T-helper 9 cell (primary cell): ENCODE measurements around the gene MRPL54.

Source experiments
- DNase-seq: peaks from one replicate; pipeline ENCODE4 v3.0.0-alpha.2; 2020

Gene MRPL54

DNA sequence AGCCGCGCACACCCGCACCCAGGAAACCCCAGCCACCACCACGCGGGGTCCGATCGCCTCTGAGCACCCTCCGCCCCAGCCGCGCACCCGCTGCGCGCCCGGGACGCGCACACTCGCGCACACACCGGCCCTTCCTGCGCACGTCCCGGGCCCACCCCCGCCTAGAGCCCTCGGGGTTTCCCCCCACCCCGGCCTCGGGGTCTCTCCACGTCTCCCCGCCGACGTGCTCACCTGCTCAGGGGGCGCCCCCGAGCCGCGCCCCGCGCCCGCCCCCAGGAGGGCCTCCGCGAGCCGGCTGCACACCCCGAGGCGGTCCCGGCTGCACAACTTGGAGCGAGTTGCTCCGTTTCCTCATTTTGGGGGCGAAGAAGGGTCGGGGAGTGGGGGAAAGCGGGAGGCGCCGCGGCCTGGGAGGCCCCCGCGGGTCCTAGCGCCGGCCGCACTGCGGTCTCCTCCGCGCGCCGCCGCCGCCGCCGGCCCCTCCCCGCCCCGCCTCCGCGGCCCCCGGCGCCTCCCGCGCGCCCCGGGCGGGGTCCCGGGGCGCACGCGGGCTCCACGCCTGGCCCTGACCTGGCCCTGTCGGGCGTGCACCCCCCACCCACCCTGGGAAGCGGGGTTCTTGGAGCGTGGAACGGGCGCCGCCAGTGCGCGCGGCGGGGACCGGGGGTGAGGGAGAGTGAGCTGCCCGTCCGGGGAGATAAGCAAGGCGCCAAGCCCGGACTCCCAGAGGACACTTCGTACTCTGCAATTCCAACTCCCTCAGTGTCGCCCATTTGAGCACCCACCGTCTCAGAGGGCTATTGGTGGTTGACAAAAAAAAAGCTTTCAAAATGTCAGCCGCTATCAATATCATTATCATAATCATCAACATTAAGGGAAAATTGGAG is 23.7 kb downstream of the MRPL54 start, which contains the start of gene MATK:
MATK (minus strand) TSS at position 444 of the 887 bp plus-strand sequence. CDS start 1,246 bp downstream, outside the sequence.
- no peak for DNase-seq

DNA sequence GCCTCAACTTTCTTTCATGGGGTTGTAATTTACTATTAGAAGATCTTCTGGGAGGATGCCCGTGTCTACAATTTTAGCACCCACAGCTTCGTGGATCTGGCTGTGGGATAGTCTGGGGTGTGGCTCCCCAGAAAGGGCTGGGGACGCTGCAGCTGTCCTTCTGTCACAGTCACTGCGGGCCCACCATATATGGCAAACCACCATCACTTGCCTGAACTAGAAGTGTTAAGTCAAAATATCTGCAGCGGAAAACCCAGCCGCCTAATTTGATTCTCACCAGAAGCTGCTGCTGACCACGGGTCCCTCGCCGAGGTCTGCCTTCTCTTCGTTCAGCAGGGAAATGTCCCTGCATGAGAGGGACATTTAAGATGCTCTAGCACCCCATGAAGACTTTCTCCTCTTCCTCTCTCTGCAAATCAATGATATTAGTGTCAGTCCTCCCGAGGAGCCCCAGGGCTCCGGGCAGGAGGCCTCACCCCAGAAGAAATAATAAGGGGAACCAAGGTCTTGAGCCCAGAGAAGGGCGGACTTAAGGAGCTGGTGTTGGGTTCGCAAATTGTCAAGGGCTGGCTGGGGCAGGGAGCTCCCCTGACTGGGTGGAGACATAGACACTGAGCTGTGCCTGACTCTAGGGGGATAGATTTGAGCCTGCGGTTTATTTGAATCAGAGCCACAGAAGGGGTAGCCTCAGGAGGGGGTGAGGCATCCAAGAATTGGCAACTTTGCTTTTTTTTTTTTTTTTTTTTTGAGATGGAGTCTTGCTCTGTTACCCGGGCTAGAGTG is 26.7 kb downstream of the MRPL54 start:
- no peak for DNase-seq

DNA sequence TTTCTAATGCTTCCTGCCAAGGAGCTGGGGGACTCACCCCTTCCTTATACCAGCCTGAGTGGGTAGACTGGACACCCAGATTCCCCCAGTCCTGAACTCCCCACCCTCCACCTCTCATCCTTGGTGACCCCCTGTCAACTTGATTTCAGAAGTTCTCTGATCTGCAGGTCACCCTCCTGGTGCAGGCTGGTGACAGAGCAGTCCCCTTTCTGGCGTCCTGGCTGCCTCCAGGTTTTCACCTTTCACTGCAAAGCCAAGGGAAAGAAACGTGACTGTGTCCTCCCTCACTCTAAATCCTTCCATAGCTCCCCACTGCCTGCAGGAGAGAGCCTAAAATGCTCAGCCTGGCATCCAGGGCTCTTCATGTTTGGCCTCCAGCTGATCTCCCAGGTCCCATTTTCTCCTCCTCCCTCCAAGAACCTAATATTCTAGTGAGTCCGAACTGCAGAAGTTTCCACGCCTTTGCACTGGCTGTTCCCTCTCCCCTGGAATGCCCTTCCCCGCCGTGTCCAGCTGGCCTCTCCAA is 27.8 kb downstream of the MRPL54 start:
- DNase-seq = no peak

DNA sequence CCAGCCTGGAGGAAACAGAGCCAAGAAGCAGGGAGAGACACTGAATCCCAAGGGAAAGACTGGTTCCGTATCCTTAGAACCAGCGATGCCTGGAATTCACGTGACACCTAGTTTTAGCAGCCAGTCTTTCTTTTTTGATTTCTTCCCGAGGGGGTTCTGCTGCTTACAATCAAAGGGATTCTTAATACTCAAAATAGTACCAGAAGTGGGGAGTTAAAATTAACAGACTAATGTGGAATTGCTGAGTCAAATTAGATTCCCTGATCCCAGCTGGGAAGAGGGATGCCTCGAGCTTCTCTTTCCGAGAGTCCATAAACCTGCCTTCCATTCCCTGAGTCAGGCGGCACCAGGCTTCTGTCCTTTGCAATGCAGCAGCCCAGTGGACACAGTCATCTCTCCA is 28.5 kb downstream of the MRPL54 start:
- DNase-seq = no peak

DNA sequence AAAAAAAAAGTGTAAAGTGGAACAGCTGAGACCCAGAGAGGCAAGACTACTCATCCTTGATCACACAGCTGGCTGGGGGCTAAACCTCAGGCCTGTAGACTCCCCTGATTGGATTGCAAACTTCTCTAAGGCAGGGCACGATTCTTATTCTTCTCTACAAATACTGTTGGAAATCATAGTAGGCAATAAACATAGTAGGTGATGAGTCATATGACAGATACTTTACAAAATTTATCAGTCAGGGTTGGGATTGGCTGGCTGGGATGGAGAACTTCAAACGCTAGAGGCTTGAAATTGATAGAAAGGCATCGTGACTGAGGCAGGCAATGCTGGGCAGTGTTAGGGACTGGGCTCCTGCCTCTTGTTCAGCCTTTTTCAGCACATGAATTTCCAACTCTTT is 29.6 kb downstream of the MRPL54 start:
- DNase-seq = no peak

DNA sequence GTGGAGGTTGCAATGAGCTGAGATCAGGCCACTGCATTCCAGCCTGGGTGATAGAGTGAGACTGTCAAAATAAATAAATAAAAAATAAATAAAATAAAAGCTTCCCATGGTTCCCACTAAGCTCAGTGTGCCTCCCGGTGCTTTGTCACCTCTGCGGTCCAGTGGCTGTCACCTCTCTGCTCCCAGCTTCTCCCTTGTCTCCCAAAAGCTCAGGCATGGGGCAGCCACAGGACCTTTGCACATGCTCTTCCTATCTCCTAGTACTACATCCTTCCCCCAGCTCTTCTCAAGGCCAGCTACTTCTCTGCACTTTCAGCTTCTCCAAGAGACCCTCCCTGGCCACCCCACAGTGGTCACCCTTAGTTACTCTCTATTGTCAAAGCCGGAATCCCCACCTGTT is 31.3 kb downstream of the MRPL54 start:
- DNase-seq = no peak

DNA sequence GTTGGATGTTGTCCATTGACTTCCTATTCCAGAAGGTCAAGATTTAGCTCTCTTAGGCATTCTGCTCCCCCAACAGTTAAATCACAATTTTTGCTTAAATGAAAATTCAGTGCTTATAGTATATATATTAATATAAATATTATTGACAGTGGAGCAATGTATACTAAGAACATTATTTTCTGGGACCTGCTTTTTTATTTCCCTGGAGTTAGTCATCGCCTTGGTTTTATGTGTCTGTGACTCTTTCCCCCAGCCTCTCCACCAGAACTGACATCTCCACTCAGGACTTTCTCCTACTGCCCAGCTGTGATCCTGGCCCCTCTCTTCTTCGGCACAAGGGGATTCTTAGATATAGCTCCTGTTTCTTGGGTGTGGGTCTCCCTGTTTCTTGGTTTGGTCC is 33.9 kb downstream of the MRPL54 start:
- no peak for DNase-seq

DNA sequence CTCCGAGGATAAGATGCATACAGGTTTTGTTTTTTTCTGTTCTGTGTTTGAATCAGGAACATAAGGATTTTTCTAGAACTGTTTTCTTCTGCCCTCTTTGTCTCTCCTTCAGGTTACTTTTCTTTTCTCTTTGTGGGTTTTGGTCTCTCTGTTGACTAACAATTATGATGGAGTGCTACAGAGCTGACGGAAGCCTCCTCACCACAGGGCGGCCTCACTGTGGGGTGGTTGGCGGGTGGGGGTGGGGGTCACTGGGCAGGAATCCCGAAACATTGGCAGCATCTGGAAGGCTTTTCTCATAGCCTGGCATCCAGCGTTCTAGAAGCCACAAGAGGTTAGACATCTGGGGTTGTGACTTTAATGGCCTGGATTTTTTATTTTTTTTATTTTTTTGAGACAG is 35.7 kb downstream of the MRPL54 start:
- peak; percentile 23 for DNase-seq

DNA sequence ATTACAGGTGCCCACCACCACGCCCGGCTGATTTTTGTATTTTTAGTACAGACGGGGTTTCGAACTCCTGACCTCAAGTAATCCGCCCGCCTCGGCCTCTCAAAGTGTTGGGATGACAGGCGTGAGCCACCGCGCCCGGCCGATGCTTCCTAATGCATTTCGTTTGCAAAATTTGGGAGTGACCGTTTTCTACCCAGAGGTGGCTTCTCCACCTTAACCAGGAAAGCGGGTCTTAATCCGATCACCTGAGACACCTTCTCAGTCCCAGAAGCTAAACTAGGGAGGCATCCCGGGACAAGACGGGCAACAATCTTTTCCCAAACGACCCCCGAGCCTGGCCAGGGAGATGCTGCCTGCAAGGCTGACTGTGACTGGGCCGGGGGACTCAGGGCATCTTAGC is 38.5 kb downstream of the MRPL54 start:
- DNase-seq = no peak

DNA sequence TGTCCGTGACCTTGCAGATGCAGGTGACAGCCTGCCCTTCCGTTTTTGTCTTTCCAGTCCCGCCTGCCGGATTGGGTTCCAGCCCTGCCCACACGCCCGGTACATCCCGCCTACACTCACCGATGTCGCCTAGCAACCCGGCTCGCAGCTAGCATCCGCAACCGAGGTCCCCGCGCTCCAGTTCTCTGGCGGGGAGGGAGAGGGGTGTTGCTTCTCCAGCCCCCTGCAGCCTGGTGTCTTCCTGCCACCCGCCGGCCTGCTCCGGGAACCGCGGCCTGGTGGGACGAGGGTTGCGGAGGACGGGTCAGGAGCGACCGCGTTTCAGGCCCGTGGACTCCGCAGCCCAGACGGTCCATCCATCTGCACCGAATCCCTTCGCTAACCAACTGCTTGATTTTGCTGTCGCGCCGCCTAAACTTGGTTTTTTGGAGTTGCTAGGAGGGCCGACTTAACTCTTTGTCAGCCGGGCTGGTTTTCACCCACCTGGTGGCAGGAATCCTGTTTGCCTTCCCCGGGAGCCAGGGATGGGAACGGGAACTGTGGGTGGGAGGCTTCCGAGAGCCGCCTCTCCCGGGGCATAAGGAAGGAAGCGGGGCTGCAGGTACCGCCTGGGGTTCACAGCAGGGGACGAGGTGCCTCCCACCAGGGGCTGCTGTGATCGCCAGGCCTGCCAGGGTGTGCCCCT is 39.1 kb downstream of the MRPL54 start:
- DNase-seq = peak; percentile 48

DNA sequence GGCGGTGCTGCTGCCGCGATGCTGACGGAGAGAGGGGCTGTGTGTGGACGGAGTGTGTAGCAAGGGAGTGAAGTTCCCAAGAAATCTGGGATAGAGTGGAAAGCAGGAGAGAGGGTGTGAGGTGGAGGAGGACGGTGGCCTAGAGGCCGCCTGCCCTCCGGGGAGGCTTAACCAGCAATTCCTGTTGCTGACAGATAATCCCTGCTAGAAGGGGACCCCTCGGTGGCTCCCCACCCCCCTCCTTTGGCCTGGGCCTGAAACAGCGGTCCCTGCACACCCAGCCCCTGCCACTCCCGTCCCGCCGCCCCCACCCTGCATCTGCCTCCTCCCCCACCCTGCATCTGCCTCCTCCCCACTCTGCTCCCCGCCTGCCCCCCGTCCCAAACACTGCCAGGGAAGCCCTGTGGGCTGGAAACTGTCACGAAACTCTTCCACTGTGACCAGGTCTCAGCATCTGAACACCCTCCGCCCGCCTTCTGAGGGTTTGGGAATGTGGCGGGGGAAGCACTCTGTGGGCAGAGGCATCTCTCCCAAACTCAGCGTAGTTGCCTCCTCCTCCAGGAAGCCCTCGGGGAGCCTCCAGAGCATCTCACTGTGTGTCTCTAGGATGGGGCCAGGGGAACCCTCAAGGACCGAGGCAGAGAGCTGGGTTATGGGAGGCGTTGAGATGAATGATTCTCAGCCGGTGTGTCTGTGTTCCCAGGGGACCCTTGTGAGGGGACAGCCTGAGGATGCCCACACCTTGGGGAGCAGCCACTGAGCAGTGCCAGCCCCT is 40.8 kb downstream of the MRPL54 start:
- DNase-seq = no peak

DNA sequence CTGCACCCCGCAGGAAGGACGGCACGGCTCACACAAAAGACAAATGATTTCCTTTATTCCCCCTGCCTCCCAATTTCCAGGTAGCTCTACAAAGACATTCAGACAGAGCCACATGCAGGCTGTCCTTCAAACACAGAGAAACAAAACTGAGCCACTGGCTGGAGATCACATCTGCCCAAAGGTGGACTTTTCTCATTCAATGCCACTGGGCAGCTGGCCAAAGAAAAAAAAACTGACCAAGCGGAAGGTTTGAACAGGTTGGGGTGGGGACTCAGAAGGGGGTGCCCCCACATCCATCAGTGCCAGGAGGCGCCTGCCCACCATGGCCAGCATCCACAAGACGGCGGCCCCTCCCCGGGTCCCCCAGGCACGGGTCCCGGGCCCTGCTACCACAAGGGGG is 41.5 kb downstream of the MRPL54 start:
- DNase-seq = no peak

DNA sequence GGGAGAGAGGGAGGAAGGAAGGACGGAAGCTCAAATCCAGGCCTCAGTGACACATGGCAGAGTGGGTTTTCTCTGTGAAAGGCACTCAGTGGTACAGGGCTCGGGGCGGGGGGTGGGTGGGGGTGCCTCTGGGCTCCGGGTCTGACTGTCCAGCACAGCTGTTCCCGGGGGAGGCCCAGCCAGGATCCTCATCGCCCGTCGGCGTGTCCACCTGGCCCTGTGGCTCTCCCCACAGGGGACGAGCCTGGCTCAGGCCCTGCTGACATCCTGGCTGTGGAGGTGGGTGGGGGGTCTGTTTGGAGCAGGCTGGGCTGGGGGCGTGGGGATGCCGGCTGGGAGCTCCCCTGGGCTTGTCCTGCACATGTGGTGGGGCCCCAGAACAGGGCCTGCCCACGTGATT is 41.9 kb downstream of the MRPL54 start:
- DNase-seq = no peak

DNA sequence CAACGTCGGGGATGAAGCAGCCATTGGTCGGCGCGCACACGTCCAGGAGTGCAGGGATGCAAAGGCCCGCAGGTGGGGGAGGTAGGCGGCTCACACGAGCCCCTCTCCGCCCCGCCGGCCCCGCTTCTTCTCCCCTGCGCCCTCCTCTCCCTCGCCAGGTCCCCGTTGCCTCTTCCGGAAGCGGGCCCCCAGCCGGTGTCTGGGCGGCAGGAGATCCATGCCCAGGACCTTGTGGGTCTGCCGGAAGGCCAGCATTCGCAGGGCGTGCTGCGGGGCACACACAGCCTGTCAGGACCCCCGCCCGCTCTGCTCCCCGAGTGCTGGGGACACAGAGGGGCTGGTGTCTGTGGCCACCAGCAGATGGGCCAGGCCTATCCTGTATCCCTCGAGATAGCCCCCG is 43.4 kb downstream of the MRPL54 start:
- DNase-seq = no peak

DNA sequence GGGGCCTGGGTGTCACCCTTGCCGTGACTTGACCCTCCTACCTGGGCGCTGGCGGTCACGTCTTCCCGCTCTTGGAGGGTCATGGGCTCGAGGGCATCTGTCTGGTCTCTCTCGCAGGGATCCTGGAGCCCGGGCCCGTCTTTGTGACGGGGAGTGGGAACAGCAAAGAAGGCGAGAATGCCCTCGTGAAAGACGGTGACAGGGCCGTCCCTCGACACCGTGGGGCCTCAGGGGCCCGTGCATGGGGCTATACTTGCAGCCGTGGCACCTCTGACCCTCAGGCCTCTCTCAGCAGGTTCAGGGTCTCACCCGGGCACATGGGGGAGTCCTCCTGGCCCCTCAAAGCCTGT is 44.6 kb downstream of the MRPL54 start:
- no peak for DNase-seq

DNA sequence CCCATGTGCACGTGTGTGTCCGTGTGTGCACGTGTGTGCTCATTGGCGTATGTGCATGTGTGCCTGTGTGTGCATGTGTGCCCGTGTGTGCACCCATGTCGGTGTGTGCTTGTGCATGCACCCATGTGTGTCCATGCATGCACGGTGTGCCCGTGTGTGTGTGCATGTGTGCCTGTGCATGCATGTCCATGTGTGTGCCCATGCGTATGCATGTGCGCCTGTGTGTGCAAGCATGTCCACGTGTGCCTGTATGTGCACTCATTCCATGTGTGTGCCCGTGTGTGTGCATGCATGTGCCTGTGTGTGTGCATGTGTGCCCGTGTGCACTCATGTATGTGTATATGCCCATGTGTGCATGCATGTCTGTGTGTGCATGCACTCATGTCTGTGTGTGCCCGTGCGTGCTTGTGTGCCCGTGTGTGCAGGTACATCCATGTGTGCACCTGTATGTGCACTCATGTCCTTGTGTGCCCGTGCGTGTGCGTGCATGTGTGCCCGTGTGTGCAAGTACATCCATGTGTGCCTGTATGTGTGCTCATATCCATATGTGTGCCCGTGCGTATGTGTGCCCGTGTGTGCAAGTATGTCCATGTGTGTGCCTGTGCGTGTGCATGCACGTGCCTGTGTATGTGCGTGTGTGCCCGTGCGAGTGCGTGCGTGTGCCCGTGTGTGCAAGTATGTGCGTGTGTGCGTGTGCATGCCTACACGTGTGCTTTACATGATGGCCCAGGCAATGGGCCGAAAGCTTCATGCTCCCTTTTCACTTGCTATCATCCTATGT is 45.3 kb downstream of the MRPL54 start:
- DNase-seq = no peak

DNA sequence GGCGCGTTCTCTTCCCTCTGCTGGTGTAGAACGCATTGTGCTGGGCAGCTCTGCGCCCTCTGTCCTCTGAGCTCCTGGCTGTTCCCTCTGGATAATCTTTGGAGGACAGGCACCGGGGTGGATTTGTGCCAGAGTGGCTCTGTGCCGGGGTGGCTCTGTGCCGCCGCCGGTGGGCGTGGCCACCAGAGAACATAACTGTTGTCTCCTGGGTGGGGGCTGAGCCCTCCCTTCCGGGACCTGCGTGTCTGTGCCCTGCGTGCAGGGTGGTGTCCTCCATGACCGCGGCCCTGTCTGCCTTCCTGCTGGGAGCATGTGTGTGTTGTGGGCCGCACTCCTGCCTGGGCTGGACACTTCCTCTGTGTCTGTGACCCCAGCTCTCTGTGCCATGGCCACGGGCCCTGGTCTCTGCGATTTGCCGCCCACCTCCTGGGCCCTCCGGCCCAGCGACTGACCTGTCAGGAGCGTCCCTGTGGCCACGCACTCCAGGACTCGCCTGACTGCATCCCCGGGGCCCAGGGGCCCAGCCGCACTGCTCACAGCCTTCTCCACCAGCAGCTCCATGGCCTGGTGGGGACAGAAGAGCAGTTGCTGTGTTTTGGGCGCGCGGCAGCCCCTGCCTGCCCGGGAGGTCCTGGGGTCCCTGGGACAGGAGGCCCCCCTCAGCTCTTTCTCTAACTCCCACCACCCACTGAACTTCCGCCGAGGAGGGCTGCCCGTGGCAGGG is 46.1 kb downstream of the MRPL54 start:
- DNase-seq = no peak

DNA sequence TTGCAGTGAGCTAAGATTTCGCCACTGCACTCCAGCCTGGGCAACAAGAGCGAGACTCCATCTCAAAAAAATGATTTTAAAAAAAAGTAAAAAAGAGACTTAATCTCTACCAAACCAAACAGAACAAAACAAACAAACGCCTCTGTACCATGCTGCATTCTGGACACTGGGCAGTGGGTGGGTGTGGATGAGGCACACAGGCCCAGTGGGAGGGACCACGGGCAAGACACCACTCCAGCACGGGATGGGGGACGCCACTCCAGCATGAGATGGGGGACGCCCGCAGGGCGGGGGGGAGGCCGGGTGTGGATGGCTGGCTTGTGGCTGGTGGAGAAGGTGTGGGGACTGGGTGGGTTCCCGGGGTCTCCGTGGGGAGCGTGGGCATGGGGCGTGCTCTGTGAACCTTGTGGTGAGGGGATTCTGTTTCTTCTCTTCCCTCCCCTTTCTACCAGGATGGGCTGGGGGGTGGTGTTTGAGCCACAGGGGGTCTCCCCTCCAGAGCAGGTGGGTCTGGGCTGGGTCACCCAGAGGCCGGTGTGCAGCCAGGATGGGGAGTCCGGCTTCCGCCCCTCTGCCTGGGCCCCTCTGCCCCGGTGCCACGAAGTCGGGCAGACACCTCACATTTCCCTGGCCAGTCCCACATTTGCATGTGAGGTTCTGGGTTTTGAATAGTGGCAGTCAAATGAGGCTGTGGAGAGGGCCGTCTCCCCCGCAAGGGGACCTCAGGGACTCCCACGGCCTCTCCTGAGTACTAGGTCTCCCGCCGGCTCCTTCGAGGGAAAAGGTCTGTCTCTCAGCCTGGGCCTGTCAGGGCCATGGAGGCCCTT is 47.6 kb downstream of the MRPL54 start:
- no peak for DNase-seq

DNA sequence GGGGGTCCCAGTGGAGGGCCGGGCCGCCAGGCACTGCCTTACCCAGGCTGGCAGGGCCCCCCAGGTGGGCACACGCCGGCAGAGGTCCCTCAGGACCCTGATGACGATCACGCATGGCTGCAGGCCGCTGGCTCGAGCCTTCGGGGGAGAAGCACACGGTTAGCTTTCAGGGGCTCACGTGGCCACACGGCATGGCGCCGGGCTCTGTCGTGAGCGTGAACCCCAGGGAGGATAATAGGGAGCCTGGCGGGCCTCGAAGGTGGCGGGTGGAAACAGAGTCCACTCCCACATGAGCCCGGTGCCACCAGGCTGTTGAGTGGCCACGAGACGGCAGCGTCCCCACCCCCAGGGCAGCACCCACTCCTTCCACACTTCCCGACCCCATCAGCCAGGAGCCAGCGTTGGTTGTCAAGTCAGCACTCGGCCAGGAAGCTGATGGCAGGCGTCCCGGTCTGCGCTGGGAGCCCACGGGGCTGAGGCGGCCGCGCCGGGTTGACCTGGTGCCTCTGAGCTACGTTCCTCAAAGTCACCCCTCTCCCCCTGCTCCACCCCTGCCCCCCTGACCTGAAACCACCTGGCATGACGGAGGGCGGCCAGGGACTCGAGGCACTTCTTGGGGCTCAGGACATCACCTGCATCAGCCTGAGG is 48.4 kb downstream of the MRPL54 start:
- DNase-seq = no peak
